Airway epithelial cell (primary cell): Measurements from ENCODE around the gene GLB1L2. TPM values are rescaled to one million over a fixed set of nuclear protein-coding genes. Genes with fewer than 3 reads are reported as not detected.

Experiments used
- total RNA-seq: library from RNA; depleted of rRNA; stranded (reverse); fragments of >200 nt; gene quantifications from 2 replicates; pipeline ENCODE4 v1.2.3, GENCODE V29; 2015

The GLB1L2 gene
- 2.9 and 4.0 TPM in 2 replicates for total RNA-seq

GRCh38 chr11:134331354-134332188 is at the start of gene GLB1L2:
Gene GLB1L2, plus strand, starts transcription at chr11:134331988. Its CDS starts 74 bp downstream, at chr11:134332062.

DNA sequence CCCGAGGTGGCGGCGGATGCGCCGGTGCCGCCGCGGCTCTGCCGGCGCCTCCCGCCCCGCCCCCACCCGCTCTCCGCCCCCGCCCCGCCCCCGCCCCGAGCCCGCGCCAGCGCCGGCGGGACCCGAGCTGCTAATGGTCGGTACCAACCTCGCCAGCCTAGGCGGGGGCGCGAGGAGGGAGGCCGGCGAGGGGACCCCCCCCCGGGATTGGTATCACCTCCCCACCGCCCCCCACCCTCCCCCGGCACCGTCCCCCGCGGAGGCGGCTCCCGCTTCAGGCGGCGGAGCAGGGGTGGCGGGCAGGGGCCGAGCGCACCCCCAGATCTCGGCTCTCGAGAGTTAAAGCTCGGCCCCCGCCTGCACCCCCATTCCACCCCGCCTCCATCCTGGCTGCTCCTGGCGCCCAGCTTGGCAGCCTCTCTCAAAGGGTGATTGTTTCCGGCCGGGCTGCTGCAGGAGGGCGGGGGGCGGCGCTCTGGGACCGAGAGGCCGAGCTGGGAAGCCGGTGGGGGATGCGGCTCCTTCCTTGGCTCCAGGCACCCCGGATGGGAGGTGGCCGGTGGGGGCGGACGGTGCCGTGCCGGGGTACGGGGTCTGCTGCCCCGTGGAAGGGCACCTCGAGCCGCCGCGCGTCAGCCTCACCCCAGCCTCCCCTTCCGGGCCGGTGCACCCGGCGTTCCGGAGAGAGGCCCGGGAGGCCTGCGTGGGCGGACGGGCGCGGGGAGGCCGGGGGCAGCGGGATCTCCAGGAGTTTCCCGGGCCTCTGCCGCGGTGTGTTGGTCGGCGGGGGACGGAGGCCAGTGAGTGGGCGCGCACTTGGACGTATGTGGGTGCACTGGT is 80.6 kb downstream of the GLB1L2 start, which contains the start of gene B3GAT1:
Gene B3GAT1 (minus strand): TSS at position 40 of the 840 bp plus-strand sequence. CDS start 24,583 bp downstream, outside the sequence.

Other genes with a start within 250 kb of the GLB1L2 start
- 17.7 and 21.2 TPM in 2 replicates for gene NCAPD3, start 108.0 kb upstream of the GLB1L2 start, total RNA-seq
- 38.1 and 40.7 TPM in 2 replicates for gene VPS26B, start 107.3 kb upstream of the GLB1L2 start, total RNA-seq
- 51.9 and 63.5 TPM in 2 replicates for gene THYN1, start 78.6 kb upstream of the GLB1L2 start, total RNA-seq
- 16.6 and 16.8 TPM in 2 replicates for gene ACAD8, start 78.4 kb upstream of the GLB1L2 start, total RNA-seq
- gene GLB1L3, start 55.6 kb upstream of the GLB1L2 start, total RNA-seq, result 0.19 and 0.42 TPM in 2 replicates
- not detected in 2 replicates for gene B3GAT1, start 80.3 kb downstream of the GLB1L2 start, total RNA-seq